ENCODE results near the gene EIF4E1B.

Gene EIF4E1B

GRCh38 chr5:176647843-176648473 lies 17.5 kb downstream of the EIF4E1B start:
- DNase-seq: no peak

DNA sequence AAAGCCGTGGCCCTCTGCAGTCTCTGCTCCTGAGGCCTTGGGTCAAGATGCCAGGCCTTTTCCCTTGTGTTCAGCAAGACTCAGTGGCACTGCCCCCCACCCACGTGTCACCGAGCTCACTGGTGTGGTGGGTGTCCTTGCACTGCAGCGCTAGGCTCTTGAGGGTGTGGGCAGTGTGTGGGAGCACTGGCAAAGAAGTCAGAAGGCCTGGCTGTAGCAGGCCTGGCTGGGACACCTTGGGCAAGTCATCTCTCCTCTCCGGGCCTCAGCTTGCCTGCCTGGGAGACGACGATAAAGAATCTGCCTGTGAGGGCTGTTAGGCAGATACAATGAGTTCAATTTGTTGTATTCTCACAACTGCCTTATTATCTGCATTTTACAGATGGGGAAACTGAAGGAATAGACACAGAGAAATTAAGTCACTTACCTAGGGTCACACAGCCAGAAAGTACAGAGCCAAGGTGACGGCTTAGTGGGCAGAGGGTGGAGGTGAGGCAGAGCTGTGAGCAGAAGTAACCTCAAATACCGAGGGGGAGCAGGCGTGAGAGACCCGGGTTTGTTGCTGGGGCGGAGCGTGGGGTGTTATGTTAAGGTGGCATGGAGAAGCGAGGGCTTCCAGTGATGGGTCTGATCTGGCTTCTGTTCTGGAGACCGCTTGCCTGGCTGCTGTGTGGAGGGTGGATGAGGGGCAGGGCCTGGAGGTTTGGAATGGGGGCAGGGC lies 18.2 kb downstream of the EIF4E1B start:
- DNase-seq: no peak

- no peak for DNase-seq
Measured at GRCh38 chr5:176650354-176650884, 19.9 kb downstream of the EIF4E1B start.

DNA sequence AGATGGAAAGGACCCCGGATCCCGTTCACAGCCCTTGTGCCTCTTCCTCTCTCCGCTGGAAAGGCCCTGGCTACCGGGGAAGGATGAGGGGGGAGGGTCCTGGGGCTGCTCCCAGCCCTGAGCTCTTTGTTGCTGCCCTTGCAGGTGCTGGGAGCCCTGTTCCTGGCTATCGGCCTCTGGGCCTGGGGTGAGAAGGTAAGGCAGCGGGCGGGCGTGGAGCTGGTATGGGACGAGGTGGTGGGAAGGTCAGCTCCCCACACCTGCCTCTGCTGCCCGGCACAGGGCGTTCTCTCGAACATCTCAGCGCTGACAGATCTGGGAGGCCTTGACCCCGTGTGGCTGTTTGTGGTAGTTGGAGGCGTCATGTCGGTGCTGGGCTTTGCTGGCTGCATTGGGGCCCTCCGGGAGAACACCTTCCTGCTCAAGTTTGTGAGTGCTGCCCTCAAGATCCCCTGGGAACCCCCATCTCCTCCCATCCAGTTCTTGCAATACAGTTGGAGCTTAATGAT lies 21.1 kb downstream of the EIF4E1B start:
- DNase-seq: no peak

DNA sequence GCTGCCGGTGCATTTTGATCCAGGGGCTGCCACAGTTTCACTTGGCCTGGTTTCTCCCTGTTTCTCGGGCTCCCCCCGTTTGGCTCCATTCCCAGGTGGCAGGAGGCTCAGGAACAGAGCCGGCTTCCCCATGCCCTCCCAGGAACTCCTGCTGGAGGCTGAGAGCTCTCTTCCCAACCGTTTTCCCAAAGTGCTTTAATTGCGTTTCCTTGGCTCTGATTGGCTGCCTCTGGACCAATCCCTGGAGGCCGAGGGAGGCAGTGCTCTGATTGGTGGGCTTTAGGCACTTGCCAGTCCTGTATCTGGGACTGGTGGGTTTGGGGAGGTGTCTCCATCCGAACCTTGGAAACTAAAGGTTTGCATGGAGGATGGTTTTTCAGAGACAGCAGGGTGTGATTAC lies 21.7 kb downstream of the EIF4E1B start:
- no peak for DNase-seq

- DNase-seq: no peak
Measured at GRCh38 chr5:176653401-176654385, 23.2 kb downstream of the EIF4E1B start.

DNA sequence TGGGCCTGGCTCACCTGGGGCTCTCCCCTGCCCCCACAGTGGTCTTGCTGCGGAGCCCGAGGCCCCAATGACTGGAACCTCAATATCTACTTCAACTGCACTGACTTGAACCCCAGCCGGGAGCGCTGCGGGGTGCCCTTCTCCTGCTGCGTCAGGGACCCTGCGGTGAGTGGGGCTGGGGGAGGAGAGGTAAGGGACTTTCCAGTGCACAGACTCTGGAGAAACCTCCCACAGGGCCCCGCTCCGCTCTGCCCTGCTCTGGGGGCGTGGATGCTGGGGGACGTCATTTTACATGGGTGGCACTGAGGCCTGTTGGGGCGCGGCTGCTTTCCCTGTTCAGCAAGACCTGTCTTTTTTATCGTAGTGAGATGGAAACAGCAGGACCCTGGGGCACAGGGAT lies 24.4 kb downstream of the EIF4E1B start:
- DNase-seq: no peak

GRCh38 chr5:176656467-176656990 lies 26.1 kb downstream of the EIF4E1B start:
- DNase-seq: no peak

- DNase-seq: peak; percentile 13
Measured at GRCh38 chr5:176658007-176658599, 27.6 kb downstream of the EIF4E1B start.

- DNase-seq: no peak
Measured at GRCh38 chr5:176658817-176659511, 28.5 kb downstream of the EIF4E1B start.

DNA sequence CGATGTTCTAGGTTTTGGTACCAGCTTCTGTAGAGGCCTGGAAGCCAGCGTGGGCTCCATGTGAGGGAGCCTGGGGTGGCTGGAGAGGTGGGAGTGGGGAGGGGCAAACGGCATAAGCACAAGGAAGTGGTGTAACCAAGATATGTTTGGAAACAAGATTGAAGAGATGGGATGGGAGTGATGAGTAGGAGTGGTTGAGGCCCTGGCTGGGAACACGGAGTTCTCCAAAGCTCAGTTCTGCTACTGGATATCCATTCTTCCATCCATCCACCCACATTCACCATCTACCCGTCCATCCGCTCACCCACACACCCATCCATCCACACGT lies 29.0 kb downstream of the EIF4E1B start:
- DNase-seq: no peak

DNA sequence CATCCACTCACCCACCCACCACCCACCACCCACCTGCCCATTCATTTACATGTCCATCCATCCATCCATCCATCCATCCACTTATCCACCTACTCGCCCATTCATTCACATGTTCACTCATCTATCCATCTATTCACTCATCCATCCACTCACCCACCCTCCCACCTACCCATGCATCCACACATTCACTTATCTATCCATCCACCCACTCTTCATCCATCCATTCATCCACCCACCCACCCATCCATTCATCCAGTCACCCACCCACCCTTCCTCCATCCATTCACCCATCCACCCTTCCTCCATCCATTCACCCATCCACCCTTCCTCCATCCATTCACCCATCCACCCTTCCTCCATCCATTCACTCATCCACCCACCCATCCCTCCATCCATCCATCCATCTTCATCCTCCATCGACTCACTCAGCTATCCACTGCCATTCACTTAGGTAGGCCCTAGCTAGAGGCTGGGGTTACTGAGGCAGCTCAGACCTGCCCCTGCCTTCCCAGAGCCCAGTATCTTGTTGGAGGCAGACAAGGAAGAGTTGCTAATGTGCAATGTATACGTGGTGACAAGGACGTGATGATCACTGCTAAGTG lies 29.5 kb downstream of the EIF4E1B start:
- DNase-seq: no peak

DNA sequence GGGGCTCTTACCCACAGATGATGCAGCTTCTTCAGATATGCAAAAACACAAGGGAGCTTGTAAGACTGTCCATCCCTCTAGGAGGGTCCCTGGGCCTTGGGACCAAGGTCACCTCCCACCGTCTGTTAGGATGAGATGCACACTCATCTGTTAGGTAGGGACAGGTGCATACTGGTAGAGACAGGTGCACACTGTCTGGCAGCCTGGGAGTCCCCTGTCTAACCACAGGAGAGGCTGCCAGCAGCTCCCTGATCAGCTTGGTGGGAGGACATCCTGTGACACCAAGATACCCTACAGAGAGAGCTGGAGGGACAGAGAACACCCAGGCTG lies 30.0 kb downstream of the EIF4E1B start:
- no peak for DNase-seq

- DNase-seq: peak; percentile 37
Measured at GRCh38 chr5:176660860-176661641, 30.6 kb downstream of the EIF4E1B start.

DNA sequence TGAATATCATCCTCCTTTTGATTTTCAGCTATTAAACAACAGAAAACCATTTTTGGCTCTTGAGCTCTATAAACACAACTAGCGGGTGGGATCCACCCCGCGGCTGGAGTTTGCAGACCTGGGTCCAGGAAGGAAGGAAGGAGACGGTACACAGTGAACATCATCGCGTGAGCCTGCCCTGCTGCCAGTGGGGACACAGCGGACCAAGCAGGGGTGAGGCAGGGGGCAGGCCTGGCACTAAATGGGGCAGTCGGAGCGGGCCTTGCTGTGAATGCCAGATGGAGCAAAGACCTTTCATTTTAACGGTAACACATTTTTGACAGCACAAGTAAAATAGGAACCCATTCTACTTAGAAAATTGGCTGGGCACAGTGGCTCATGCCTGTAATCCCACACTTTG lies 31.2 kb downstream of the EIF4E1B start:
- DNase-seq: no peak

DNA sequence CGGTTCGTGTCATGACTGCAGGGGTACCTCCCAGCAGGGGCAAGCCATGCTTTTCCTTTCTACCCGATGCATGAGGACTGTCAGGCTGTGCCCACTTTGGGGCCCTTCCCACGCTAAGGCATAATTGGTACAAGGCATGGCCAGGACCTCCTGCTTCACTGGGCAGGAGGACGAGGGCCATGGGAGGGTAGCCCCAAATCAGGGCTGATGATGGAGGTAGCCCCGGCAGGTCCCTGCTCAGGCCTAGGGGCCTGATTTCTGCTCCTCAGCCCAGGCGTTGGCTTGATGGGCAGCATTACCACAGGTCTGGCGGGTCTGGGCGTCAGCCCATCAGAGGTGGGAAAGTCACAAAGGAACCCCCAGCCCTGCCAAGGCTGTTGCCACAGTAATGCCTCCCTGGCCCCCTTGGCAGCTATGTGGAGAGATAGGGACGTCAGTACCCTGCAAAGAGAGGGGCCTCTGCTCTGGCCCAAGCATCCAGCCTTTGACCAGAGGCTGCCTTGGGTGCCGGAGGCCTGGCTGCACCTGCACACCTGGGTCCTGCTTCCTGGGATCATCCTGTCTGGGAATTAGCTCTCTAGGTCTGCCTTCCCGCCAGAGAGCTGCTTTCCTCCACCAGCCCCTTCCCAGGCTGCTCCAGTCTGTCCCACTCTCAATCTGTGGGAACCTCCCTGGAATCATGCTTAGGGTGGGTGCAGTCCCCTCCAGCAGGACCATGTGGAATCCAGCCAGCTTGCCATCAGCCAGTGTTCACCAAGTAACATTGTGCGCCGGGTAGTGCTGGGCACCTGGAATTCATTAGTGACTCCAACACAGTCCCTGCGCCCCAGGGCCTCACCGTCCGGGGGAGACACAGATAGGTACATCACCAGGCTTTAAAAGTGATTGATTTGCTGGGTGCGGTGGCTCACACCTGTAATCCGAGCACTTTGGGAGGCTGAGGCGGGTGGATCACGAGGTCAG lies 32.2 kb downstream of the EIF4E1B start:
- DNase-seq: no peak

DNA sequence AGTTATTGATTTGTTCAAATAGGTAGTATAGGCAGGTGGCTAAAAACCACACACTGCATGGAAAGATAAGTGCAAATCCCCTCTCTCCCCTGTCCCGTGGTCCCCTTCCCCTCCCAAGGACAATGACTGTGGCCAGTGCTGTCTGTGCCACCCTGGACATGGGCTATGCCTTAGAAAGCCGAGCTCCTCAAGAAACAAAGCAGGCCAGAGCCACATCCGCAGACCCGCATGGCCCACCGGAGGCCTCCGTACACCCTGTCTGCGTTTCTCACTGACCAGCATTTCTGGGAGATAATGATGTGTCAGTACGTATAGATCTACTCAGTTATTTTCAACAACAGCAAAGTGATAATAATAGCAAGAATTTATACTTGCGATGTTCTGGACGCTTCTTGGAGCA lies 33.1 kb downstream of the EIF4E1B start:
- no peak for DNase-seq

GRCh38 chr5:176664479-176664878 lies 34.0 kb downstream of the EIF4E1B start:
- DNase-seq: no peak

DNA sequence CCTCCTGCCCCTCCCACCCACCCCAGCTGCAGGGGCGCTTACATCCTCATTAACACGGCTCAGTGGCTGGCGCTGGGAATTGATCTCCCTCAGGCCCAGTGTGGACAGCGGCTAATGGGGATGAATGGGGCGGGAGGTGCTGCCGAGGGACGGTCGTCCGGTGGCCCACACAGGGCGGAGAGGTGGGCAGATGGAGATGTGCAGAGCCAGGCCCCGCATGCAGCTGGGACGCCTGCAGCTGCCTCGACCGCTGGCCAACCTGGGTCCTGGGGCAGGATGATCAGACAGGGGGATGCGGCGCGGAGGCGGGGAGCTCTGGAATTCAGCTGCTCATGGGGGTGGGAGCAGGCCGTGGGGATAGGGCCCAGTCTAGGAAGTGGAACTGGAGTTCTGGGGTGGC lies 34.4 kb downstream of the EIF4E1B start:
- DNase-seq: no peak

DNA sequence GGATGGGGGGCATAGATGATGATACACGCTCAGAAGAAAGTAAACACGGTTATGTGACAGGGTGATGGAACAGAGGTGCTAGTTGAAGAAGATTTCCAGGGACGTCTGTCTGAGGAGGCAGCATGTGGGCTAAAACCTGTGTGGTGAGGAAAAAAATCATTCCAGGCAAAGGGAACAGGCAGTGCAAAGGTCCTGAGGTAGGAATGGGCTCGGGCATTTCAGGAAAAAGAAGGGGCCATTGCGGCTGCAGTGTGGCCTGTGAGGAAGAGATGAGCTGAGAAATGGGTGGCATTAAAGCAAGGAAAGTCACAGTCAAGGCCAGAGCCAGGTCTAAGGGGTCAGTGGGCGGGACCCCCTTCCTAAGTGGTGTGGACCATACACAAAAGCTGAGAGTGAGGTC lies 35.0 kb downstream of the EIF4E1B start:
- no peak for DNase-seq
